Right cardiac atrium (tissue), 5 donors: ENCODE data around the gene CALML4. TPM values are rescaled to one million over a fixed set of nuclear protein-coding genes. Genes with fewer than 3 reads are reported as not detected.
"Not testable (repeated sequence)": the region's sequence is repeated elsewhere in the genome, so short reads cannot be mapped to it uniquely, and the experiment has no call there.

Source experiments
- ATAC-seq, 2 donors: fragments of 200-7000 bp; cut with Tn5 transposase; one replicate each; pipeline versions ENCODE4 v1.8.0 to v1.9.1; 2020; ENCODE audit warnings: moderate library complexity in 2 of 2, mild to moderate bottlenecking in 1 of 2
- DNase-seq, 3 donors: peaks; one replicate each; pipeline ENCODE4 v3.0.0-alpha.2; 2020
- H3K27ac ChIP-seq: one replicate; pipeline ENCODE4 v1.5.1; 2013; ENCODE audit warnings: mild to moderate bottlenecking, low read length, control low read depth, moderate library complexity
- H3K27me3 ChIP-seq: one replicate; pipeline ENCODE4 v1.6.1; 2013; ENCODE audit not compliant: control insufficient read depth, insufficient read depth
- H3K4me1 ChIP-seq: one replicate; pipeline ENCODE4 v1.6.1; 2013; ENCODE audit warnings: low read length; ENCODE audit not compliant: control insufficient read depth, insufficient read depth
- H3K4me3 ChIP-seq: one replicate; pipeline ENCODE4 v1.5.1; 2013; ENCODE audit warnings: low read length, control low read depth
- H3K9me3 ChIP-seq: one replicate; pipeline ENCODE4 v1.6.1; 2013; ENCODE audit warnings: low read length; ENCODE audit not compliant: control insufficient read depth
- WGBS: extraction: QIAGEN DNeasy Blood & Tissue Kit; methylation state at CpG from one replicate; pipeline ENCODE4 v1.1.7; 2013; 5-methylcytosine and 5-hydroxymethylcytosine counted together
- intact Hi-C, 4 donors: fragments of 100-400 bp; cut with DNase I; formaldehyde crosslinking; loops; one replicate each; pipeline versions ENCODE4 v1.11.0 to v1.14.0; 2022 to 2023
- long read RNA-seq, 4 donors: library from polyadenylated mRNA; unstranded; transcript quantifications; one replicate each; pipeline ENCODE4 v2.0.0, GENCODE V29; 2020 to 2021
- polyA plus RNA-seq: library from polyadenylated mRNA; stranded (reverse); fragments of 200-250 nt; gene quantifications from one replicate; pipeline ENCODE4 v1.2.3, GENCODE V29; 2013
- total RNA-seq, 4 donors: library from RNA; stranded (reverse); fragmentation: NEBNext Ultra II Directional; extraction: Animal tissue kit (Norgen Biotek cat#: 25700); gene quantifications; one replicate each; pipeline ENCODE4 v1.2.1, GENCODE V29; 2021
- donor health status: healthy with polysubstance abuse.
- donor health status: DM: no; HTN: yes; CAD: no.
- donor health status: DM: no; HTN: no; CAD: no.
- donor health status: DM: no; HTN: yes; CAD: no; lungs with severe emphysema.
- donor health status: DM: yes; HTN: yes; CAD: no.

The CALML4 gene
- total RNA-seq: 1 to 10 TPM; 1.5 to 2.3 (median 1.8) TPM
- polyA plus RNA-seq: 2.4 TPM
- long read RNA-seq, donor 1, partial matches to known transcripts: 0 of 3 reads
- long read RNA-seq, donor 1, other reads (novel, unspliced or antisense): 3 of 3 reads
- long read RNA-seq, donor 2, partial matches to known transcripts: 0 of 2 reads
- long read RNA-seq, donor 2, other reads (novel, unspliced or antisense): 1 of 2 reads
- long read RNA-seq, donor 3, partial matches to known transcripts: 0 of 2 reads
- long read RNA-seq, donor 3, other reads (novel, unspliced or antisense): 0 of 2 reads
- long read RNA-seq, donor 4, partial matches to known transcripts: 0 of 2 reads
- long read RNA-seq, donor 4, other reads (novel, unspliced or antisense): 0 of 2 reads

- Histone ChIP-seq H3K27ac (no peak within 1 kb of the TSS), H3K9me3 (no peaks in the 10 kb centered on the region), H3K4me1 (peaks cover 5% of the 10 kb centered on the region), H3K27me3 (no peaks in the 10 kb centered on the region), H3K4me3 (no peak within 1 kb of the TSS)
- intact Hi-C loops: no loop called here
- DNase-seq: peak; percentile 78 to 93 (median 91)
- WGBS: 44% methylated on average over 16 of the region's 16 CpGs
- peak; percentile 70 to 83 for ATAC-seq
Measured at GRCh38 chr15:68204776-68205557, at the start of gene CALML4. Gene CALML4, minus strand, starts transcription at chr15:68205332. Its CDS starts 85 bp downstream, at chr15:68205247.

GRCh38 chr15:68252925-68253534 is 47.9 kb upstream of the CALML4 start:
- no peaks in the 10 kb centered on the region for H3K9me3 ChIP-seq
- H3K4me1 ChIP-seq: no peaks in the 10 kb centered on the region
- H3K4me3 ChIP-seq: no peak overlapping the region
- ATAC-seq (peak; percentile 43 to 52), DNase-seq (no peak)
- WGBS: 25% methylated on average over 7 of the region's 7 CpGs
- no peaks in the 10 kb centered on the region for H3K27me3 ChIP-seq
- H3K27ac ChIP-seq: no peak overlapping the region
- intact Hi-C loops: loop anchor here in 3 of 4 donors (5.0 to 10.0 kb wide), 3 partner anchors 52 to 622 kb away; no protein-coding TSS in a partner anchor

- Histone ChIP-seq H3K27me3 (no peaks in the 10 kb centered on the region), H3K4me3 (no peak overlapping the region), H3K4me1 (no peaks in the 10 kb centered on the region), H3K9me3 (peaks cover 2% of the 10 kb centered on the region), H3K27ac (no peak overlapping the region)
- intact Hi-C loops: no loop called here
- ATAC-seq (no peak), DNase-seq (no peak)
- WGBS: 57% methylated on average over 3 of the region's 3 CpGs
Measured at GRCh38 chr15:68249058-68249713, 44.1 kb upstream of the CALML4 start.

GRCh38 chr15:68244235-68244634 is 39.1 kb upstream of the CALML4 start:
- 97% methylated on average over 1 of the region's 1 CpG for WGBS
- intact Hi-C loops: no loop called here
- no peak overlapping the region for H3K4me3 ChIP-seq

GRCh38 chr15:68241088-68241935 is 36.2 kb upstream of the CALML4 start:
- intact Hi-C loops: no loop called here
- H3K27me3 ChIP-seq: no peaks in the 10 kb centered on the region
- H3K4me1 ChIP-seq: no peaks in the 10 kb centered on the region
- H3K9me3 ChIP-seq: peaks cover 2% of the 10 kb centered on the region
- H3K27ac ChIP-seq: no peak overlapping the region
- DNase-seq (no peak), ATAC-seq (no peak)
- 71% methylated on average over 5 of the region's 5 CpGs for WGBS
- H3K4me3 ChIP-seq: no peak overlapping the region

More at GRCh38 chr15:68244235-68244634, 39.1 kb upstream of the CALML4 start:
- Histone ChIP-seq H3K4me1 (no peaks in the 10 kb centered on the region), H3K9me3 (peaks cover 2% of the 10 kb centered on the region), H3K27ac (no peak overlapping the region), H3K27me3 (no peaks in the 10 kb centered on the region)
- ATAC-seq (no peak), DNase-seq (no peak)

GRCh38 chr15:68239025-68239424 is 33.9 kb upstream of the CALML4 start:
- no peaks in the 10 kb centered on the region for H3K4me1 ChIP-seq
- ATAC-seq (no peak), DNase-seq (no peak)
- H3K27ac ChIP-seq: no peak overlapping the region
- no peak overlapping the region for H3K4me3 ChIP-seq
- intact Hi-C loops: no loop called here
- no peaks in the 10 kb centered on the region for H3K27me3 ChIP-seq
- no peaks in the 10 kb centered on the region for H3K9me3 ChIP-seq

- no peak overlapping the region for H3K27ac ChIP-seq
- no peak for ATAC-seq
- H3K4me1 ChIP-seq: no peaks in the 10 kb centered on the region
- H3K27me3 ChIP-seq: no peaks in the 10 kb centered on the region
- 89% methylated on average over 4 of the region's 4 CpGs for WGBS
- H3K9me3 ChIP-seq: no peaks in the 10 kb centered on the region
- no peak overlapping the region for H3K4me3 ChIP-seq
- no peak for DNase-seq
- intact Hi-C loops: no loop called here
Measured at GRCh38 chr15:68235022-68235421, 29.9 kb upstream of the CALML4 start.

- H3K27me3 ChIP-seq, intact Hi-C loops, H3K4me1 ChIP-seq, H3K4me3 ChIP-seq, H3K9me3 ChIP-seq, ATAC-seq, H3K27ac ChIP-seq: not testable (repeated sequence)
- DNase-seq: peak in 1 of 3 donors; percentile 13
- whole genome bisulfite sequencing: 81% methylated on average over 9 of the region's 9 CpGs
Measured at GRCh38 chr15:68234520-68234919, 29.4 kb upstream of the CALML4 start.

DNA sequence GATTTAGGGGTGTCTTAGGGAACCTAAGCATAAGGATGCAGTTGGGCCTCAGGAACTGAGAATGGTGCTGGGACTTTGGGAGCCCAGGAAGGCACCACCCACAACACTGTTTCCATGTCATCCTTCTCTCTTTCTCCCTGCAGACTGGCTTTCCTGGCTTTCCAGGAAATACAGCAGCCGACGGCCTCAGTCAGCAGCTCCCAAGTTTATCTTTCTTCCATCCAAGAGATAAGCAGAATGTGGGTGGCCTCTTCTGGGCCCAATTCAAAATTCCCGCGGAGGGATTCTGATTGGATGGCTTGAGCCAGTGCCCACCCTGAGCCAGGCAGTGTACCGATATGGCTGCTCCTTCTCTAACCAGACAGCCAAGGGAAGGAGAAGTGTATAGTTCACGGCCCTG is 28.9 kb upstream of the CALML4 start:
- H3K4me1 ChIP-seq: no peaks in the 10 kb centered on the region
- no peaks in the 10 kb centered on the region for H3K9me3 ChIP-seq
- no peak overlapping the region for H3K4me3 ChIP-seq
- ATAC-seq: no peak
- H3K27me3 ChIP-seq: no peaks in the 10 kb centered on the region
- WGBS: 45% methylated on average over 6 of the region's 6 CpGs
- intact Hi-C loops: no loop called here
- peak in 1 of 3 donors; percentile 43 for DNase-seq
- no peak overlapping the region for H3K27ac ChIP-seq

- 84% methylated on average over 6 of the region's 6 CpGs for WGBS
- ATAC-seq: no peak
- H3K27ac ChIP-seq: no peak overlapping the region
- no peaks in the 10 kb centered on the region for H3K27me3 ChIP-seq
- intact Hi-C loops: no loop called here
- DNase-seq: peak in 1 of 3 donors; percentile 27
- no peaks in the 10 kb centered on the region for H3K4me1 ChIP-seq
- no peak overlapping the region for H3K4me3 ChIP-seq
- H3K9me3 ChIP-seq: no peaks in the 10 kb centered on the region
Measured at GRCh38 chr15:68232937-68233336, 27.8 kb upstream of the CALML4 start.
